Amniotic epithelial cell (primary cell): ENCODE data around the gene ACAP2.
"Not testable (repeated sequence)": the region's sequence is repeated elsewhere in the genome, so short reads cannot be mapped to it uniquely, and the experiment has no call there.

ENCODE experiments used
- DNase-seq: peaks from one replicate; pipeline ENCODE4 v3.0.0-alpha.2; 2010; ENCODE audit warnings: low read depth

ACAP2 gene

GRCh38 chr3:195441992-195442572 is 738 bp downstream of the ACAP2 start:
- peak; percentile 29 for DNase-seq

DNA sequence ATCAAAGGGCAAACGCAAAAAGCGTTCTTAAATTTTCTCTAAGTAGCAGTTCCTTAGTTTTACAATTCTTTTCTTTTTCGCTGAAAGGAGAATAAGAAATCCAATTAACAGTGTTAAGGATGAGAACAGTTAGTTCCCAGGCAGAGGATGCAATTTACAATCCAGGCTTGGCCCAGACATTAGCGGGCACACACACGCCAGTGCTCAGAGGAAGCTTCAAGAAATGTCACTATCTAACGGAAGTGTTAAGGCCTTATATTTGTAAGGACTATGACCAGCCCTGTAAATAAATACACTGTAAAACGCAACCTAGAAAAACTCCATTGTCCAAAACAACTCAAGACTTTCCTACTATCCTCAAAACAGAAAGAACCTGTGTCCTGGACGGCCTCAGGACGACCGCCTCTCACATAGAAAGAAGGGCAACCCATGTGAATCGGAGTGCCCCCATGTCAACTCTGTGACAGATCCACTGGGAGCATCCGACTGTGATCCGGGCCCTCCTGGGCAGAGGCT is 1.3 kb downstream of the ACAP2 start:
- no peak for DNase-seq

DNA sequence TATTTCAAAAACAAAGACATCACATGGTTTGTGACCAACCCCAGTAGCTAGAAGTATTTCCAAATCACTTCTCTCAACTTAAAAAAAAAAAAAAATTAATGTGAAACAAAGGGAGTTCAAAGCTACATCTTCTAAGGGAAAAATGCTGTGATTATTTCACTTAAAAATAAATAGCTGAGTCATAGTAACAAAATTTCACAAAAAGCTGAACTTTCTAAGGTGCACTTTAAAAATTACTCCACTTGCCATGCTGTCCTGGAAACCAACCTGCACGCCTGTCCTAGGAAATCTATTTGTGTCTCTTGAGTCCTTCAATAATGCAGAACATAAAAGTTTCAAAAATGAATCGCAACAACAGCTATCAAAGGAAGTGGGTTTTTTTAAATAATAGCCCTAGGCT is 1.8 kb downstream of the ACAP2 start:
- no peak for DNase-seq

DNA sequence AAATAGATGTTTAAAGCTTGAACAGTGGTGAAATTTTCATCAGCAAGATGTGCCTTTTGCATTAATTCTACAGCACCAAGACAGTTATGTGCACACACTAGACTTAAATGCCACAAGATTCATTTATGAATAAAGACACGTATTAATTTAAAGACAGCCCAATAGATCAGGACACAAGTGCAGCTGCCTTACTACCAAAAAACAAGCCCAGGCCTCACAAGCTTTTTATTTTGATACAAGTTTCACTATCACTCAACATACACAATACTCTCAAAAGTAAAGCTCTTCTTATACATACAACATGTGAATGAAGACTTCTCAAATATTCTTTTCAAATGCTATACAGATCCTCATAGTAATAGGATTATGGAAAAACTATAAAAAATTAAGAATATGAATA is 2.4 kb downstream of the ACAP2 start:
- DNase-seq, result no peak

- DNase-seq, result no peak
Observed at GRCh38 chr3:195438371-195438770, 4.4 kb downstream of the ACAP2 start.

- peak; percentile 9 for DNase-seq
Observed at GRCh38 chr3:195425849-195426248, 17.0 kb downstream of the ACAP2 start.

- DNase-seq, result no peak
Observed at GRCh38 chr3:195423818-195424217, 19.0 kb downstream of the ACAP2 start.

GRCh38 chr3:195421400-195421799 is 21.4 kb downstream of the ACAP2 start:
- peak; percentile 46 for DNase-seq

GRCh38 chr3:195416795-195417194 is 26.0 kb downstream of the ACAP2 start:
- DNase-seq, result no peak

GRCh38 chr3:195411836-195412235 is 31.0 kb downstream of the ACAP2 start:
- peak; percentile 70 for DNase-seq

DNA sequence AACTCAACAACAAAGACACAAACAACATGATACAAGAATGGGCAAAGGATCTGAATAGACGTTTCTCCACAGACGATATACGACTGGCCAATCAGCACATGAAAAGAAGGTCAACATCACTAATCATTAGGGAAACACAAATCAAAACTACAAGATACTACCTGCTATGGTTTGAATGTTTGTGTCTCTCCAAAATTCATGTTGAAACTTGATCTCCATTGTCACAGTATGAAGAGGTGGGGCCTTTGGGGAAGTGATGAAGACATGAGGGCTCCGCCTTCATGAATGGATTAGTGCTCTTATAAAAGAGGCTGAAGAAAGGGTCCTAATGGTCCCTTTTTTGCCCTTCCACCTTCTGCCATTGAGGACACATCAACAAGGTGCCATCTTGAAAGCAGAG is 32.3 kb downstream of the ACAP2 start:
- DNase-seq, result no peak

DNA sequence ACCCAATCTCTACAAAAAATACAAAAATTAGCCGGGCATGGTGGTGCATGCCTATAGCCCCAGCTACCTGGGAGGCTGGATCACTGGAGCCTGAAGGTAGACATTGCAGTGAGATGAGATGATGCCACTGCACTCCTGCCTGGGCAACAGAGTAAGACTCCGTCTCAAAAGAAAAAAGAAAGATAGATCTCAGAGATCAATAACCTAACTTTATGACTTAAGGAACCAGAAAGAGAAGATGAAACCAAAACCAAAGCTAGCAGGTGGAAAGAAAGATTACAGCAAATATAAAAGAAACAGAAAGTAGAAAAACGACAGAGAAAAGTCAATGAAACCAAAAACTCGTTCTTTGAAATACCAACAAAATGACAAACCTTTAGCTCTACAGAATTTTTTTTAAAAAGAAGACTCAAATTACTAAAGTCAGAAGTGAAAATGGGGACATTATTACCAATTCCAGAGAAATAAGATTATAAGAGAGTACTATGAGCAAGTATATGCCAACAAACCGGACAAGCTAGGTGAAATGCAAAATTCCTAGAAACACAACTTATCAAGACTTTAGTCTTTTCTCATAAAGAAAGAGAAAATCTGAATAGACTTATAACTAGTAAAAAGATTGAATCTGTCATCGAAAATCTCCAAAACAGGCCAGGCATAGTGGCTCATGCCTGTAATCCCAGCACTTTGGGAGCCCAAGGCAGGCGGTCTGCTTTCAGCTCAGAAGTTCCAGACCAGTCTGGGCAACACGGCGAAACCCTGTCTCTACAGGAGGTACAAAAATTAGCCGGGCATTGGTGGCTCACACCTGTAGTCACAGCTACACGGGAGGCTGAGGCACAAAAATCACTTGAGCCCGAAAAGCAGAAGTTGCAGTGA is 35.0 kb downstream of the ACAP2 start:
- no peak for DNase-seq

- DNase-seq, result no peak
Observed at GRCh38 chr3:195405651-195406050, 37.2 kb downstream of the ACAP2 start.

GRCh38 chr3:195403841-195404408 is 38.9 kb downstream of the ACAP2 start:
- DNase-seq, result peak; percentile 43

GRCh38 chr3:195403244-195403643 is 39.6 kb downstream of the ACAP2 start:
- DNase-seq, result no peak

DNA sequence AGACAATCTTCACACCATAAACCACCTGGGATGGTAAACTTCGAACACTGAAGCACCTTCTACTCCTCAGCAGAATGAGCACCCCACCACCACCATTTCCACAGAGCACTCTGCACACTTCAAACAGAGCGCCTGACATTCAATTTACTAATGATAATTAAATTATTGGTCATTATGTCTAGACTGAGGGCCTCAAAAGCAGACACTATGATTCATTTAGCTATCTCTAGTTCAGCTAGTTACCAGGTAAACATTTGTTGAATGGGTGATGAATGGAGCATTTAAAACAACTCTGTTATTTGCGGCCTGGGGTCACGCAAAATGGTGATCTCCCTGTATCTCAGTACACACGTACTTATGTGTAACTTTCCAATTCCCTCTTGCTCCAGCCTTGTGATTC is 40.9 kb downstream of the ACAP2 start:
- peak; percentile 43 for DNase-seq

DNA sequence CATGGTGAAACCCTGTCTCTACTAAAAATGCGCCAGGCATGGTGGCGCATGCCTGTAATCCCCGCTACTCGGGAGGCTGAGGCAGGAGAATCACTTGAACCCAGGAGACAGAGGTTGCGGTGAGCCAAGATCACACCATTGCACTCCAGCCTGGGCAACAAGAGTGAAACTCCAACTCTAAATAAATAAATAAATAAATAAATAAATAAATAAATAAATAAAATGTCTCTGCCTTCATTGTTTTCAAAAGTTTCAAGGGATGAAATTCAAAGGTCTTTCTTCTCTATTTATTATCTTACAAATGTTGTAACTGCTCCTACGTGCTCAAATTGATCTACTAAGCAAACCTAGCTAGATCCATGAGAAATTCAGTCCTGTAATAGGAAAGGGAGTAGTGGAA is 44.4 kb downstream of the ACAP2 start:
- not testable (repeated sequence) for DNase-seq

- no peak for DNase-seq
Observed at GRCh38 chr3:195397524-195397923, 45.3 kb downstream of the ACAP2 start.

GRCh38 chr3:195395208-195395816 is 47.5 kb downstream of the ACAP2 start:
- no peak for DNase-seq

DNA sequence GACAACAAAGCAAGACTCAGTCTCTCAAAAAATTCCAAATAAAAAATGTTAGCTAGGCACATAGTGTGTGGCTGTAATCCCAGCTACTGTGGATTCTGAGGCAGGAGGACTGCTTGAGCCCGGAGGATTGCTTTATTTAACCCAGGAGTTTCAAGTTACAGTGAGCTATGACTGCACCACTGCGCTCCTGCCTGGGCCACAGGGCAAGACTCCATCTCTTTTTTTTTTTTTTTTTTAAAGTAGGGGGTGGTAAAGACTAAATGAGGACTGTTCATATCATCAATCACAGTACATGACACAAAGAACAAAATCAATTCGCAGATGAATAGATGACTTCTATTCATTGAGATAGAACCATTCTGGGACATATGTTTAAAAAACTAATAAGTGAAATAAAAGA is 48.1 kb downstream of the ACAP2 start:
- no peak for DNase-seq

GRCh38 chr3:195394024-195394423 is 48.8 kb downstream of the ACAP2 start:
- no peak for DNase-seq

DNA sequence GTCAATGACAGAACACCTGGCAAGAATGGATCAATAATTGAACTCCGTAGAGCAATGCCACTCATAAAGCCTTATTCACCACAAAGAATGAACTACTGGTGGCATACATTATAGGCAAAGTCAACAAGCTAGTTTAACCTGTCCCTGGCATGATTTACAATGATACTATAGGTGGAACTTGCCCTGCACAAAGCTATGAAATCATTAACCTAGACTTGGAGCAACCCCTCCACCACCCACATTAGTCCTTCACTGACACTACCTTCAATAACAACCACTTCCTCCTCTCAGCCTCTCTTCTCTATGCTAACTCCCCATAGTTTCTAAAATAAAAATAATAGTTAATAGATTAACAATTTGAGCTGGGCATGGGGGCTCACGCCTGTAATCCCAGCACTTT is 54.4 kb downstream of the ACAP2 start:
- no peak for DNase-seq

GRCh38 chr3:195386739-195387138 is 56.1 kb downstream of the ACAP2 start:
- no peak for DNase-seq
